Breast epithelium (tissue), 3 donors: ENCODE results near the gene CTNNA2.

ENCODE experiments used
- POLR2A ChIP-seq: fragments of 450-650 bp; IDR thresholded peaks from one replicate; pipeline ENCODE4 v1.6.1; 2016; ENCODE audit warnings: antibody characterized with exemption, mild to moderate bottlenecking, moderate library complexity
- POLR2AphosphoS5 ChIP-seq, 3 donors: sonication (generic); formaldehyde crosslinking; IDR thresholded peaks; one replicate each; pipeline ENCODE4 v1.6.1; 2017; ENCODE audit warnings: antibody characterized with exemption in 3 of 3
- TF ChIP-seq, protein P1 (sequence below), 3 donors: fragments of 450-650 bp; IDR thresholded peaks; one replicate each; pipeline ENCODE4 v1.5.1; 2016 to 2017; ENCODE audit warnings: antibody characterized with exemption in 3 of 3, mild to moderate bottlenecking in 3 of 3, moderate library complexity in 3 of 3

DNA sequence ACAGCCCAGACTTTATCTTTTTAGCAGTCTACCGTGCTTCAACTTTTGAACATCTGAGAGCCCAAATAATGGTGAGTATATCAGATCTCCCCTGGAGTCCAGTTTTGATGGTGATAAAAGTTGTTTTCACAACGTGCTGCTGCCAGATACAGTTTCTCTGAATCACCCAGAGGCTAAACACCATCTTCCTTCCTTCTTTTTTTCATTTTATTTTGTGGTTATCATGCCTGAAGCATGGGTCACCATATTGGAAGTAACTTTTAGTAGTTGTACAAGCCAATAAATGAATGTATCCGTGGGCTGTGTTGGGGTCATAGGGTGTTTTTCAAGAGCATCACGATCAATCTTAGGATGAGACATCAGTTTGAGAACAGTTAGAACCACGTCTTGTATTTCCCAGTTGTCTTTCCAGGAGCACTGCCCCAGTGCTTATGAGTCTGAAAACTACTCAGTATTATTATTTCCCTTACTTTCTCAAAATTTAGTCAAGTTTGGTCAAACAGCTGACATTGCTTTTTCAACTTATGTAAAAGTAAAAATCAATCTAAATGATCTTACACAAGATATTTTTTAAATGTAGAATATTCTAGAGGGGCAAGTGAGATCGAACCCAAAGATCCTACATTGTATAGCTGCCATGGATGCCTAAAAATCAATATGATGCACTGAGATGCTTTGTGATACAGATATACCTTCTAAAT lies 311.4 kb downstream of the CTNNA2 start:
- no peak for TF ChIP-seq POLR2A
- TF ChIP-seq, protein P1, sequence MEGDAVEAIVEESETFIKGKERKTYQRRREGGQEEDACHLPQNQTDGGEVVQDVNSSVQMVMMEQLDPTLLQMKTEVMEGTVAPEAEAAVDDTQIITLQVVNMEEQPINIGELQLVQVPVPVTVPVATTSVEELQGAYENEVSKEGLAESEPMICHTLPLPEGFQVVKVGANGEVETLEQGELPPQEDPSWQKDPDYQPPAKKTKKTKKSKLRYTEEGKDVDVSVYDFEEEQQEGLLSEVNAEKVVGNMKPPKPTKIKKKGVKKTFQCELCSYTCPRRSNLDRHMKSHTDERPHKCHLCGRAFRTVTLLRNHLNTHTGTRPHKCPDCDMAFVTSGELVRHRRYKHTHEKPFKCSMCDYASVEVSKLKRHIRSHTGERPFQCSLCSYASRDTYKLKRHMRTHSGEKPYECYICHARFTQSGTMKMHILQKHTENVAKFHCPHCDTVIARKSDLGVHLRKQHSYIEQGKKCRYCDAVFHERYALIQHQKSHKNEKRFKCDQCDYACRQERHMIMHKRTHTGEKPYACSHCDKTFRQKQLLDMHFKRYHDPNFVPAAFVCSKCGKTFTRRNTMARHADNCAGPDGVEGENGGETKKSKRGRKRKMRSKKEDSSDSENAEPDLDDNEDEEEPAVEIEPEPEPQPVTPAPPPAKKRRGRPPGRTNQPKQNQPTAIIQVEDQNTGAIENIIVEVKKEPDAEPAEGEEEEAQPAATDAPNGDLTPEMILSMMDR (IDR thresholded peaks at IDR 0.05) = no peak
- no peak for TF ChIP-seq POLR2AphosphoS5 (IDR thresholded peaks at IDR 0.05)
